LHCN-M2 (cell line): ENCODE measurements around the gene GOLGA6L2. TPM values are rescaled to one million over a fixed set of nuclear protein-coding genes. Genes with fewer than 3 reads are reported as not detected.
A peak's percentile ranks its signal among the peaks of the same experiment; 100 is the strongest.
"Not testable (repeated sequence)": the region's sequence is repeated elsewhere in the genome, so short reads cannot be mapped to it uniquely, and the experiment has no call there.

ENCODE experiments used
- DNase-seq: peaks from one replicate; pipeline ENCODE4 v3.0.0-alpha.2; 2012; ENCODE audit warnings: low read depth
- polyA plus RNA-seq: library from polyadenylated mRNA; unstranded; fragments of >200 nt; gene quantifications from one replicate; pipeline ENCODE4 v1.2.1, GENCODE V29; 2012; ENCODE audit warnings: missing spikeins
- total RNA-seq: library from RNA; depleted of rRNA; stranded (reverse); fragments of >200 nt; gene quantifications from 2 replicates; pipeline ENCODE4 v1.2.3, GENCODE V29; 2014; rRNA removed

The GOLGA6L2 gene, protein sequence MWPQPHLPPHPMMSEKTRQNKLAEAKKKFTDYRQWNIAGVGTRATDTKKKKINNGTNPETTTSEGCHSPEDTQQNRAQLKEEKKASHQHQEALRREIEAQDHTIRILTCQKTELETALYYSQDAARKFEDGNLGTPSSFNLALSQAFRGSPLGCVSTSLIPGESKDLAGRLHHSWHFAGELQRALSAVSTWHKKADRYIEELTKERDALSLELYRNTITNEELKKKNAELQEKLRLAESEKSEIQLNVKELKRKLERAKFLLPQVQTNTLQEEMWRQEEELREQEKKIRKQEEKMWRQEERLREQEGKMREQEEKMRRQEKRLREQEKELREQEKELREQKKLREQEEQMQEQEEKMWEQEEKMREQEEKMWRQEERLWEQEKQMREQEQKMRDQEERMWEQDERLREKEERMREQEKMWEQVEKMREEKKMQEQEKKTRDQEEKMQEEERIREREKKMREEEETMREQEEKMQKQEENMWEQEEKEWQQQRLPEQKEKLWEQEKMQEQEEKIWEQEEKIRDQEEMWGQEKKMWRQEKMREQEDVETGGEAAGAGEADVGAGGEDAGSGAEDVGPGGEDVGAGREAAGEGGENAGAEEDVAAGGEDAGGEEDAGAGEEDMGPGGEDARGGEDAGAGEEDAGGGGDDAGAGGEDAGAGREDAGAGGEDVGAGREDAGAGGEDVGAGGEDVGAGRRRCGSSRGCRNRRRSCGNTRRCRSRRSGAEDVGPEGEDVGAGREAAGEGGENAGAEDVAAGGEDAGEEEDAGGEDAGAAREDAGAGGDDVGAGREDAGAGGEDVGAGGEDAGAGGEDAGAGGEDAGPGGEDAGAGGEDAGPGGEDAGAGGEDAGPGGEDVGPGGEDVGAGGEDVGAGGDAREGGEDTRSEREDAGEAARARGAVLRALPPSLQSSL
- total RNA-seq: not detected in 2 replicates
- not detected for polyA plus RNA-seq

DNA sequence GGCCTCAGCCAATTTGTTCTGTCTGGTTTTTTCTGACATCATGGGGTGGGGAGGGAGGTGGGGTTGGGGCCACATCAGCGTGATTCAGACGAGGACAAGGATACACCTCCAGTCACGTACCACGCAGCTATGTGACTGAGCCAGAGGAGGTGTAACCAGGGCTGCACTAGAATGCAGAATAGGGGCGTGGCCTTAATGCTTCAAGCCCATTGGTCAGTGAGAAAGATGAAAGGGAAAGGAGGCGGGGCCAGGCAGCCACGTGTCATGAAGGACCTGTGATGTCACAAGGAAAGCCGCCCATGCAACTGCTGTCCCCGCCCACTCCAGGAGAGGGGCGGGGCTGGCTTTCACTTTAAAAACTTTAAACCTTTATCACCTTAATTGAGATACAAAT, at the start of gene GOLGA6L2:
Gene GOLGA6L2 (minus strand): TSS at position 137 of the 394 bp plus-strand sequence. CDS start 62 bp downstream, at position 75.
- DNase-seq: peak; percentile 10

DNA sequence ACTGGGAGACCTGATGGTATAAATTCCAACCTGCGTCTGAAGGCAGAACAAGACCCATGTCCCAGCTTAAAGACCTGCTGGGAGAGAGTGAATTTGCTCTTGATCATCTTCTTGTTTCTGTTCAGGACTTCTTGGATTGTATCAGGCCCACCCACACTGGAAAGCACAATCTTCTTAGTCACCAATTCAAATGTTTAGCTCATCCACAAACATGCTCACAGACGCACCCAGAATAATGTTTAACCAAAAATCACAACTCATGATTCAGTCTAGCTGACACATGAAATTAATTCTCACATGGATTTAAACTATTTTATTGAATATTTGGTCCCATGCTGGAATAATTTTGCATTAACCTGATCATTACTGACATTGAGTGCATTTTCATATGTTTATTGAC, 37.8 kb upstream of the GOLGA6L2 start:
- no peak for DNase-seq

DNA sequence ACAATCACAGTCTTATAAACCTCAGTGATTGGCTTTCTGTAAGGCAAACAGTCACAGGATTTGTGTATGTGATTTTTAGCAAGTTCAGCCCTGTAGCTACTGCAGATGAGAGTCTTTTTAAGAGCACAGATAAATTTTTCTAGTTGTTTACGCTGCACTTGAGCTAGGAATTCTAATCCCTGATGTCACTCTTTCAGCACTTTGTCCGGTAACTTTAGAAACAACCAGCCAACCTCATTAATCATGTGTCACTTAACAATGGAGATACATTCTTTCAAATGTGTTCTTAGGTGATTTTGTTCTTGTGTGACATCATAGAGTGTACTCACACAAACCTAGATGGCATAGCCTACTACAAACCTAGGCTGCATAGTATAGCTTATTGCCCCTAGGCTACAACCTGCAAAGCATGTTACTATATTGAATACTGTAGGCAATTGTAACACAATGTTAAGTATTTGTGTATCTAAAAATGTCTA, 36.8 kb upstream of the GOLGA6L2 start:
- DNase-seq: no peak

DNA sequence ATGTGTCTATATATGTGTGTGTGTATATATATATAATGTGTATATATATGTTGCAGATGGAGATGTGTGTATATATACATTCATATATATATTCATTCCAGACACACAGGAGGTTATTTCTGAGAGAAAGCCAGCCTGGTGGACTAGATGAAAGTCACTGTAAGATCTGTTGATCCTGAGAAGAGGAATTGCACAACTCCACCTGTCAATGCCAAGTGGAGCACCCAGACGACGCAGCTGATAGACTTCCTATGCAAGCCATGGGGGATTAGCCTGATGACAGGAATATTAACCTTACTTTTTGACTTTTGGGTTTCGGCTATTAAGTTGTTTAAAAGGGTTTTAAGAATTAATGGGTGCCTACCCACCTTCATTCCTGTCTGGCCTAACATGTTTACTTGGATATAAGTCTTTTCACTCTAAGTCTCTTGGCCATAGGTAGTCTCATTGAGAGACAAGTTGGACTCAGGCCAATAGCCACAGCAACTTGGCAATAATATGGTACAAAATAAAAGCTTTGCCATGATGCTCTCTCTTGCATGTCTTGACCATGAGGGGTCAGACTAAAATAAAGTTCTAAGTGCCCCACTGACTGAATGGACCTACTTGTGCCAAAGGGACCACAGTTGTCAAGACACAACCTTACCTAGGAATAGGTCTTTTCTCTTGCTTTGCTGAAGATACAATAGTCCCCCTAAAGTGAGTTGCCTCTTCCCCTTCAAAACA, 35.9 kb upstream of the GOLGA6L2 start:
- no peak for DNase-seq

DNA sequence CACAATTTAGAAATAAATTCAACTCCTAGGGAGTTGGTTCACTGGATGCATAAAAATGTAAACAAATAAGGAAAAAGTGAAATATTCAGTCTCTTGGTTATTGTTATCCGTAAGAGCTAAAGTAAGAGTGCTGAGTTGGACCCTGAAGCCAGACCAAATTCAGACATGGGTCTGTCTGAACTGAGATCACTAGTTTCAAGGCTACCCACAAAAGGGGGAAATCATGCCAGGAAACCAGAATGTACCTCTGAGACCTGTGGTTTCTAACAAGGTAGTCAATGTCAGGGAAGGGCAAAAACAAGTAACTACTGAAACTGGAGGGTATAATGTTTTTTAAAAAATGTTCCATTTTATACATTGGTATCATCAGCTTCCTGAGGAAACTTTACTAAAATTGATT, 35.2 kb upstream of the GOLGA6L2 start:
- no peak for DNase-seq

DNA sequence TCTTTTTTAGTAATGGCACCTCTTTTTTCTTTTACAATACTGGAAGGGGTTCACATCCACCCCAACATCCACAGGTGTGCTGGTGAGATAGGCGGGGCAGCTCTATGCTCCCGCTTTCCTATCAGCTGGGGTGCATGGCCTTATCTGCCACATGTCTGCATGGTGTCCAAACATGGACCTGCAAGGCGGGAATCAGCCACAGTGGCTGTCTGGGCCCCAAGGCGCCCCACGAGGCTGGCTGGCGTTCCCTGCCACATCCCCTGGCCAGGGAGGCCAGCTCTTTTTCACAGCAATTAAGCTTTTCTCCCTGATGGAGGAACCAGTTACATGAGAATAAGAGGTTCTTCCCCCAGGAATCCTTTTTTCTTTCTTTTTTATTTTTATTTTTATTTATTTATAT, 30.9 kb upstream of the GOLGA6L2 start:
- no peak for DNase-seq

DNA sequence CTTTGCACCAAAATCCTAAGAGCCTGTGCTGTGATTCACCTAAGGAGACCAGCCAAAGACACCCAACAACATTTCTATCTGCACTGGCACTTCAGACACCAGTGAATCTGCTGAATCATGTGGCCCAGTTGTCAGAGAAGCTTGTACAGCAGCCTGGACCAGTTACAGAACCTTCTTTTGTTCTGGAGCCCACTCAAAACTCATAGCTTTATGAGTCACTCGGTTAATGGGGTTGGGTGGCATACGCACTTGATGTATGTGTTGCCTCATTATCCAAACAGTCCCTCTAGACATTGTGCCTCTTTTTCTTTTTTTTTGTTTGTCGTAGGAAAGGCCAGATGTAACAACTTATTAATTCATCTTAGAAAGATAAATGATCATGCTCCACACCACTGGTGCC, 25.6 kb upstream of the GOLGA6L2 start:
- no peak for DNase-seq

DNA sequence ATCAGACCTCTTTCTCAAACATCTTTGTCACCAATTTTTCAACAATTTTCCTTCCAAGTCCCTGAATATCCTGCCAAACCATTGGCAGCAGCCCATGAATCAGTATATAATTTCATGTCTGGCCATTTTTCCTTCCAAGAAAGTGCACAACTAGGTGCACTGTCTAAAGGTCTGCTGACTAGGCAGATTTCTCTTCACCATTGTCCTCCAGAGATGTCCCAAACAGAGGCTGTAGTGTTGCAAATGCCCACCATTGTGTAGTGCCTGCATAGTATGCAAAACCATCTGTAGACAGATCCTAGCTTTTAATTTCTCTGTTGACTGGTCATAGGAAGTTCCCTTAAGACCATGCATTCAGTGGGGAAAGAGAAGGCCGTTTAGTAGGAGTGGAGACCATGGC, 25.0 kb upstream of the GOLGA6L2 start:
- DNase-seq: no peak

DNA sequence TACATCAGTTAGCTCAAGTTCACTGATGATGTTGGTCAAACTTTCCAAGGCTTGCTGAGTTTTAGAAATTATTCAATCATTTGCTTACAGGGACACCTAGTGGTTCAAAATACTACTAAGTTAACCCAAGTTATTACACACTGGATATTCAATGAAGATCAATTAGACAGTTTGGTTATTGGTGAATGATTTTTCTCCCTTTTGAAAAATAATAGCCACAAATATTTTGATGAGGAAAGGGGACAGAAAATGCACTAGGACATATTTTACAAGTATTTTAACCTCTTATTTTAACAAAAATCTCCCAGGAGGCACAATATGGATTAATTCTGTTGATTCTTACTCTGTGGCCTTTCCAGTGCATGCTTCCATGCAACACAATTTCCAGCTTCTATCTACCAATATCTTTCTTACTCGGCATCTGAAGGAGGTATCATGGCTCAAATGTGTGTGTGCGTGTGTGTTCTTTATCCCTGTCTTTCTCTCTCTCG, 20.1 kb upstream of the GOLGA6L2 start:
- DNase-seq: peak; percentile 21

DNA sequence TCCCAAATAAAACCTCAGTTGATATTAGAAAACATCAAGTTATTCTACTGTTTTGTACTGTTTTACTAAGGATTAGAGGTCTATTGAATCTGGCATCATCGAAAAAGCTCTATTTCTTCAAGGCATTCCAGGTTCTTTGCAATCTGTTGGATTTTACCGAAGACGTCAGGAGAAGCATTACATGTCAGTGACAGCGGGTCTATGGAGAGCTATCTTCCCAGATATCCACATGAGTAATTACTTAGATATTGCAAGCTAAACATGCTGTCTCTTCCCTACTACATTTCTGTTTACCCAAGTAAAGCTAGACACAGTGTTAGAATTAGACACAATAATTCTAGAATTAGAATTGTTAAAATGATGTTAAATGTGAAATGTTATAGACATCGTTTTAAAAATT, 10.8 kb upstream of the GOLGA6L2 start:
- DNase-seq: no peak

DNA sequence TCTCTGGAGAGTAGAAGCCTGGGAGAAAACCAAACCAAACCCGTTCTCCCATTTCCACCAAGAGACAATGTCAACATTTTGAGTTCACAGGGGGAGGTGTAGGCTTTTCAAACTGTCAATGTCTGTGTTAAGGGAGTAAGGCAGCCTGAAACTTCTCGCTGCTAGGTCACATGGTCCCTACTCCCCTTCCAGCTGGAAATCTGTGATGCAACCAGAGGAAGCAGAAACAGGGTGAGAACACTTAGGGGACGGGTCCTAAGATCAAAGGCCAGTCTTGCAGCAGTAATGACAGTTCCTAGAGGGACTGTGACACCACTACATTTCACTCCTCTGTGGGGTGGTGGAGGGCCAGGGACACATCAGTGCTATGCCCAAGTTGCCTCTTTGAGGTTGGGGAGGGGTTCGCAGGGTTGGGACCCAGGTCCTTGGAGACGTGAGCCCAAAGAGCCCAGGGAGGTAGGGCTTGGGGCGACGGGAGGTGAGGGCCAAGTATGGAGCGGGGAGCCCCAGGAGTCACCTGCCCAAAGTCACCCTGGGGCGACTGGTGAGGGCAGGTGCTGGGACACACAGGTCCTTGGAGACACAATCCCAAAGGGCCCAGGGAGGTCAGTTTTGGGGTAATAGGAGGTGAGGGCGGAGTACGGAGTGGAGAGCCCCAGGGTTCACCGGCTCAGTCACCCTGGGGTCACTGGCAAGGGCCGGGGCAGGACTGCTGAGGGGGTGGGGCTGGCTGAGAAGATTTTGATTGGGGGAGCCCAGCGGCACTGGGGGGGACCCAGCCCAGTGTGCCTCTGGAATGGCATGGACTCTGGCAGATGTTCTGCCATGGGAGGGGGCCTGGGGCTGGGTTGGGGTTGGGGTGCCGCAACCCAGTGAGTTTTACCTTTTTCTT, 582 bp downstream of the GOLGA6L2 start:
- DNase-seq: no peak

DNA sequence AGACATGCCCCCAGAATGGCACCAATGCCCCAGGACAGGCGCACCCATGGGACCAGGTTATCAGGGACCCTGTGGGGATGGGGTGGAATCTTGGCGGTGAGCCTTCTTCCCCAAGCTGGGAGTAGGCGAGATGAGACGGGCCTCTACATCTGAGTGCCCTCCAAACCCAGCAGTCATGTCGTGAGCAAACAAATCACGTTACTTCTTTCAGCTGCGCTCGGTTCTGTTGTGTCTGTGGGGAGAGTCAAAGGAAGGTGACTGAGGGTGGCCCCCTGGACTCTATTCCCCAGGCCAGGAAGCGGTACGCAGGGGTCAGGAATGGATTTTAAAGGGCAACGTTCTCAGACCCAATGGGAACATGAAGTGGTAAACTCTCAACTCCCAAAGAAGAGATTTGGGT, 2.8 kb downstream of the GOLGA6L2 start:
- DNase-seq: no peak

DNA sequence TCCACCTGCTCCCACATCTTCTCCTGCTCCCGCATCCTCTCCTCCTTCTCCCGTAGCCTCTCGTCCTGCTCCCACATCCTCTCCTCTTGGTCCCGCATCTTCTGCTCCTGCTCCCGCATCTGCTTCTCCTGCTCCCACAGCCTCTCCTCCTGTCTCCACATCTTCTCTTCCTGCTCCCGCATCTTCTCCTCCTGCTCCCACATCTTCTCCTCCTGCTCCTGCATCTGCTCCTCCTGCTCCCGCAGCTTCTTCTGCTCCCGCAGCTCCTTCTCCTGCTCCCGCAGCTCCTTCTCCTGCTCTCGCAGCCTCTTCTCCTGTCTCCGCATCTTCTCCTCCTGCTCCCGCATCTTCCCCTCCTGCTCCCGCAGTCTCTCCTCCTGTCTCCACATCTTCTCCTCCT, 5.8 kb downstream of the GOLGA6L2 start:
- DNase-seq: no peak

DNA sequence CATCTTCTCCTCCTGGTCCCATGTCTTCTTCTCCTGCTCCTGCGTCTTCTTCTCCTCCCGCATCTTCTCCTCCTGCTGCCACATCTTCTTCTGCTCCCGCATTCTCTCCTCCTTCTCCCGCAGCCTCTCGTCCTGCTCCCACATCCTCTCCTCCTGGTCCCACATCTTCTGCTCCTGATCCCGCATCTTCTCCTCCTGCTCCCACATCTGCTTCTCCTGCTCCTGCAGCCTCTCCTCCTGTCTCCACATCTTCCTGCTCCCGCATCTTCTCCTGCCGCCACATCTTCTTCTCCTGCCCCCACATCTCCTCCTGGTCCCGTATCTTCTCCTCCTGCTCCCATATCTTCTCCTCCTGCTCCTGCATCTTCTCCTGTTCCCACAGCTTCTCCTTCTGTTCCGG, 6.4 kb downstream of the GOLGA6L2 start:
- no peak for DNase-seq

DNA sequence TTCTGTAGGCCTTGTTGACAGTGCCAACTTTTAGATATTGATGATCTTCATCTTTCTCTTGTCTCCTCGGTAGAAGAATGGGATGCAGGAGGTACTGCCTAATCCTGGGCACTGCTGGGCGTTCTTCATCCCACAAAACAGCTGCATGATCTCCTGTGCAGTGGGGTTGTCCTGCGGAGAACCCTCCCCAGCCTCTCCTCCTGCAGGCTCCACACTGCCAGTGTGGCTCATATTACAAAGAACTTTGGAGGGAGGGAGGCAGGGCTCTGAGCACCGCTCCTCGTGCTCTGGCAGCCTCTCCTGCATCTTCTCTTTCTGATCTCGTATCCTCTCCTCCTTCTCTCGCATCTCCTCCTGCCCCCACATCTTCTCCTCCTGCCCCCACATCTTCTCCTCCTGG, 7.5 kb downstream of the GOLGA6L2 start:
- DNase-seq: no peak

DNA sequence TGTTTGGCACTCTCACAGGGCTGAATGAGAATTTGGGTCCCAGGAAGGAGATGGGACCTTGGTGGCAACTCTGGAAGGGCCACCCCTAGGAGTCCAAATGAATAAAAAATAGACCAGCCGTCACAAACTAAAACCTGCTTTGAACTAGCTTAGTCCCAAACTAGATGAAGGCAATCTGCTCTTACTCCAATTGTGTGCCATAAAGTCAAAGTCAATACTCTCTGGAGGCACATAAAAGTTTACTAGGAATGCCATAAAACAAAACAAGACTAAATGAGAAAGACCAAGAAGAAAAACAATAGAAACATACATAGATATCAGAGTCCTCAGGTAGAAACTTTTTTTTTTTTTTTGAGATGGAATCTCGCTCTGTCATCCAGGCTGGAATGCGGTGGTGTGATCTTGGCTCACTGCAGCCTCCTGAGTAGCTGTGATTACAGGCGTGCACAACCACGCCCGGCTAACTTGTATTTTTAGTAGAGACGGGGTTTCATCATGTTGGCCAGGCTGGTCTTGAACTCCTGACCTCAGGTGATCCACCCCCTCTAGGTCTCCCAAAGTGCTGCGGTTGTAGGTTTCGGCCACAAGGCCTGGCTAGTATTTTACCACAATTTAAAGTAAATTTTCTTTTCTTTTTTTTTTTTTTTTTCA, 8.1 kb downstream of the GOLGA6L2 start:
- DNase-seq: no peak

DNA sequence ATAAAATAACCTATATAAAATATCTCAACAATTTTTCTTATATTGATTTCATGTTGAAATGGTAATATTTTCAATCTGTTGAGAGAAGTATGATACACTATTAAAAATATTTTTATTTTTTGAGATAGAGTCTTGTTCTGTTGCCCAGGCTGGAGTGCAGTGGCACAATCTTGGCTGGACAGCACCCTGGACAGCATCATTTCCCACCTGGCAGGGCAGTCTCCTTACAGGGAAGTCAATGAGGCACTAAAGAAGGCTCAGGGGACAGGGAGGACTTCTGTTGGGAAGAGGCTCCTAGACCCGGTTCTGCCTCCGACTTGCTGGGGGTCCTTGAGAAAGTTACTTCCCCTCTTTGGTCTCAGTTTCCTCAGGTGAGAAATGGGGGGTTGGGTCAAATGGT, 9.4 kb downstream of the GOLGA6L2 start:
- no peak for DNase-seq

DNA sequence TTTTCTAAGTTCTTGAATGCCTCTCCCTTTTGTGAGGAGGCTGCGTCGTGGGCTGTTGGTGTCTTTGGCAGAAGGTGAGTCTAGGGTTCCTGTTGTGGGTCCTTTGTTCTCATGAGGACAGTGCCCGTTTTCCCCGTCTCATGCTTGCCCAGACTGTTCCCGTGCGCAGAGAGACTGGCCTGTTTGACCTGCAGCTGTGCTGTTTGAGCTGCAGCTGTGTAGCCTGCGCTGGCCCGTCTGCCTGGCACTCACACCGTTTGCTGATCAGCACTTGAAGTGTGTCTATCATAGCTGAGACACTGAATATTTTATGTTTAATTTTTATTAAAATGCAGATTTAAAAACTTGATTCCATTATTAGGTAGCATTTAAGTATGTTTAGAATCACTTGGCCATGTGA, 9.9 kb downstream of the GOLGA6L2 start:
- DNase-seq: no peak

DNA sequence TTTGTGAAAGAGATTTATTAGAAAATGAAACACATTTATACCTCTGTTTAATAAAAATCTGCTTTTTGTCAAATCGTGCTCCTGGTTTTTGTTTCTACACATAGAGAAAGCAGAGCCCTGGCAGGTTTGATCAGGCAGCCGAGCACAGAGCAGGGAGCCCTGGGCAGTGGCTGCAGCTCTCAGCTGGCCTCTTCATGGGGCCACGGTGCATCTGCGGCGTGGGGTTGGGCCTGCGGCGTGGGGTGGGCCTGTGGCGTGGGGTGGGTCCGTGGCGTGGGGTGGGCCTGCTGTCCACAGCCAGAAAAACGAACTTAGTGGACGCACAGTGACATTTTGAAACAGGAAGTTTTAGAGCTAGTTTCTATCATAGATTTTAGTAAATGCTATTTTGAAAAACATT, 10.6 kb downstream of the GOLGA6L2 start:
- no peak for DNase-seq

DNA sequence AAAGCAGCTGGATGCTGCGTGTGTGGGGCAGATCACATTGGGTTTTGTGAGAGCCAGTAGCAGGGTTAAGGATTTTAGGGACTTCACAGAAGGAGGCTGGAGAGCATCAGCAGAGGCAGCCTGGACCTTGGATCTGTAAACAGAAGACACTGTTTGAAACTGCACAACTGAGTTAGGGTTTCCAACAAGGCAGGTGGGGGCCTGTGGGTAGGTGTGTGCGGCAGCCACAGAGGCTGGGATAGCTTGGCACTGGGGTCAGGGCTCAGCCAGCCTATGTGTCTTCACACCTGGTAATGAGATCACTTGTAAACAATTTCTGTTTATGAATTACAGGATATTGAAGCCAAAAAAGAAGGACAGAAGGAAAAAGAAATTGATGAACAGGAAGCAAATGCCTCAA, 12.3 kb downstream of the GOLGA6L2 start:
- DNase-seq: not testable (repeated sequence)
